Measurements from ENCODE around the gene KLHL10. TPM values are rescaled to one million over a fixed set of nuclear protein-coding genes. Genes with fewer than 3 reads are reported as not detected.

Gene KLHL10
- total and polyA plus RNA-seq, 9 of the 15 experiments (the other 6 are each of a cell fraction or from before 2014, with no cell fraction given): 0.06 to 0.56 (median 0.12) TPM; not detected in 5

DNA sequence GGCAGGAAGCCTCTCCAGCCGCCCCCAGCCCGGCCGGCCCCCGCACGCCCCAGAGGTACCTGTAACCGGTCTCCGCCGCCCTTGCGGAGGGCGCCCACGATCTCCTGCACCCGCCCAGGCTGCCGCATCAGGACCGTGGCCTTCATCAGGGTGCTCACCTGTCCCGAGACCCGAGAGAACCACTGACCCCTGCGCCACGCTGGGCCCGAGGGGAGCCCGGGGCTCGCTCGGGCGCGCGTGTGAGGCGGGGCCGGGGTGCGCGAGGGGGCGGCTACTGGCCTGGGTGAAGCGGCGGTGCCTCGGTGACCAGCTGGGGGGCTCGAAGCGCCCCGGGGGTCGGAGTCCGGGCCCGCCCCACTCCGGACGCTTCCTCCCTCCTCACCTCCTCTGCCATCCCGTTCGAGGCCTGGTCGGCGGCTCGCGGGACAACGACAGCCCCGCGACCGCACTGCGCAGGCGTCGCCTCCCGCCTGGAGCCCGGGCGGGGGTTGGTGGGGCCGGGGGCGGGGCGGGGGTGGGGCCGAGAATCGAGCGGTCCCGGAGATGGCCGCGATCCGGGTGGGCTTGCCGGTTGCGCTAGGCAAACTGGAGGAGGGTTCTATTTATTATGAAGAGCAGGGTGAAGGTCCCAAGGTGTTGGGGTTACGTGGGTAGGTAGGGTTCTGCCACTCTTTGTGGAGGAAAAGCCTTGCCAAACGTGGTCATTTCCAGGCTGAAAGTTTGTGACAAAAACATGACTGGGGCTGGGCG is 1.6 kb upstream of the KLHL10 start, which contains the start of gene NT5C3B (continued):
- TF ChIP-seq, protein P1, sequence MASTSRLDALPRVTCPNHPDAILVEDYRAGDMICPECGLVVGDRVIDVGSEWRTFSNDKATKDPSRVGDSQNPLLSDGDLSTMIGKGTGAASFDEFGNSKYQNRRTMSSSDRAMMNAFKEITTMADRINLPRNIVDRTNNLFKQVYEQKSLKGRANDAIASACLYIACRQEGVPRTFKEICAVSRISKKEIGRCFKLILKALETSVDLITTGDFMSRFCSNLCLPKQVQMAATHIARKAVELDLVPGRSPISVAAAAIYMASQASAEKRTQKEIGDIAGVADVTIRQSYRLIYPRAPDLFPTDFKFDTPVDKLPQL (IDR thresholded peaks at IDR 0.05; ENCODE audit: extremely low read depth, insufficient read length): no peak
- TF ChIP-seq, protein P2, sequence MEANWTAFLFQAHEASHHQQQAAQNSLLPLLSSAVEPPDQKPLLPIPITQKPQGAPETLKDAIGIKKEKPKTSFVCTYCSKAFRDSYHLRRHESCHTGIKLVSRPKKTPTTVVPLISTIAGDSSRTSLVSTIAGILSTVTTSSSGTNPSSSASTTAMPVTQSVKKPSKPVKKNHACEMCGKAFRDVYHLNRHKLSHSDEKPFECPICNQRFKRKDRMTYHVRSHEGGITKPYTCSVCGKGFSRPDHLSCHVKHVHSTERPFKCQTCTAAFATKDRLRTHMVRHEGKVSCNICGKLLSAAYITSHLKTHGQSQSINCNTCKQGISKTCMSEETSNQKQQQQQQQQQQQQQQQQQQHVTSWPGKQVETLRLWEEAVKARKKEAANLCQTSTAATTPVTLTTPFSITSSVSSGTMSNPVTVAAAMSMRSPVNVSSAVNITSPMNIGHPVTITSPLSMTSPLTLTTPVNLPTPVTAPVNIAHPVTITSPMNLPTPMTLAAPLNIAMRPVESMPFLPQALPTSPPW (CRISPR knock-in tag; IDR thresholded peaks at IDR 0.05): peak; percentile 89
- no peak for TF ChIP-seq SIRT6 (IDR thresholded peaks at IDR 0.05; ENCODE audit: low read depth, low read length)
- TF ChIP-seq TRIM24 (IDR thresholded peaks at IDR 0.05): no peak
- TF ChIP-seq RBM15 (IDR thresholded peaks at IDR 0.05; ENCODE audit: insufficient read depth, low read length): no peak
- TF ChIP-seq CREBBP (IDR thresholded peaks at IDR 0.05; ENCODE audit: low read depth, low read length): no peak
- TF ChIP-seq SIN3A (IDR thresholded peaks at IDR 0.05; ENCODE audit: borderline replicate concordance in 2 of 2, control insufficient read depth in 1 of 2, low read depth in 2 of 2, low read length in 2 of 2): no peak
- no peak for TF ChIP-seq RBM25 (IDR thresholded peaks at IDR 0.05; ENCODE audit: low read depth, low read length, severe bottlenecking)
- TF ChIP-seq ZFP36 (IDR thresholded peaks at IDR 0.05; ENCODE audit: low read depth, low read length, partially characterized antibody): no peak
- TF ChIP-seq, protein P3, sequence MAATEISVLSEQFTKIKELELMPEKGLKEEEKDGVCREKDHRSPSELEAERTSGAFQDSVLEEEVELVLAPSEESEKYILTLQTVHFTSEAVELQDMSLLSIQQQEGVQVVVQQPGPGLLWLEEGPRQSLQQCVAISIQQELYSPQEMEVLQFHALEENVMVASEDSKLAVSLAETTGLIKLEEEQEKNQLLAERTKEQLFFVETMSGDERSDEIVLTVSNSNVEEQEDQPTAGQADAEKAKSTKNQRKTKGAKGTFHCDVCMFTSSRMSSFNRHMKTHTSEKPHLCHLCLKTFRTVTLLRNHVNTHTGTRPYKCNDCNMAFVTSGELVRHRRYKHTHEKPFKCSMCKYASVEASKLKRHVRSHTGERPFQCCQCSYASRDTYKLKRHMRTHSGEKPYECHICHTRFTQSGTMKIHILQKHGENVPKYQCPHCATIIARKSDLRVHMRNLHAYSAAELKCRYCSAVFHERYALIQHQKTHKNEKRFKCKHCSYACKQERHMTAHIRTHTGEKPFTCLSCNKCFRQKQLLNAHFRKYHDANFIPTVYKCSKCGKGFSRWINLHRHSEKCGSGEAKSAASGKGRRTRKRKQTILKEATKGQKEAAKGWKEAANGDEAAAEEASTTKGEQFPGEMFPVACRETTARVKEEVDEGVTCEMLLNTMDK (IDR thresholded peaks at IDR 0.05; ENCODE audit: borderline replicate concordance, insufficient read depth, low read depth, low read length, poor library complexity, severe bottlenecking): no peak
- peak; percentile 77 for TF ChIP-seq RBFOX2 (IDR thresholded peaks at IDR 0.05; ENCODE audit: low read depth, low read length)
- TF ChIP-seq, protein P4, sequence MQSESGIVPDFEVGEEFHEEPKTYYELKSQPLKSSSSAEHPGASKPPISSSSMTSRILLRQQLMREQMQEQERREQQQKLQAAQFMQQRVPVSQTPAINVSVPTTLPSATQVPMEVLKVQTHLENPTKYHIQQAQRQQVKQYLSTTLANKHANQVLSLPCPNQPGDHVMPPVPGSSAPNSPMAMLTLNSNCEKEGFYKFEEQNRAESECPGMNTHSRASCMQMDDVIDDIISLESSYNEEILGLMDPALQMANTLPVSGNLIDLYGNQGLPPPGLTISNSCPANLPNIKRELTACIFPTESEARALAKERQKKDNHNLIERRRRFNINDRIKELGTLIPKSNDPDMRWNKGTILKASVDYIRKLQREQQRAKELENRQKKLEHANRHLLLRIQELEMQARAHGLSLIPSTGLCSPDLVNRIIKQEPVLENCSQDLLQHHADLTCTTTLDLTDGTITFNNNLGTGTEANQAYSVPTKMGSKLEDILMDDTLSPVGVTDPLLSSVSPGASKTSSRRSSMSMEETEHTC (IDR thresholded peaks at IDR 0.05): no peak
- TF ChIP-seq POU5F1 (IDR thresholded peaks at IDR 0.05; ENCODE audit: borderline replicate concordance, low read depth, low read length, partially characterized antibody): no peak
- TF ChIP-seq, protein P5, sequence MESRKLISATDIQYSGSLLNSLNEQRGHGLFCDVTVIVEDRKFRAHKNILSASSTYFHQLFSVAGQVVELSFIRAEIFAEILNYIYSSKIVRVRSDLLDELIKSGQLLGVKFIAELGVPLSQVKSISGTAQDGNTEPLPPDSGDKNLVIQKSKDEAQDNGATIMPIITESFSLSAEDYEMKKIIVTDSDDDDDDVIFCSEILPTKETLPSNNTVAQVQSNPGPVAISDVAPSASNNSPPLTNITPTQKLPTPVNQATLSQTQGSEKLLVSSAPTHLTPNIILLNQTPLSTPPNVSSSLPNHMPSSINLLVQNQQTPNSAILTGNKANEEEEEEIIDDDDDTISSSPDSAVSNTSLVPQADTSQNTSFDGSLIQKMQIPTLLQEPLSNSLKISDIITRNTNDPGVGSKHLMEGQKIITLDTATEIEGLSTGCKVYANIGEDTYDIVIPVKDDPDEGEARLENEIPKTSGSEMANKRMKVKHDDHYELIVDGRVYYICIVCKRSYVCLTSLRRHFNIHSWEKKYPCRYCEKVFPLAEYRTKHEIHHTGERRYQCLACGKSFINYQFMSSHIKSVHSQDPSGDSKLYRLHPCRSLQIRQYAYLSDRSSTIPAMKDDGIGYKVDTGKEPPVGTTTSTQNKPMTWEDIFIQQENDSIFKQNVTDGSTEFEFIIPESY (CRISPR knock-in tag; IDR thresholded peaks at IDR 0.05): no peak
- no peak for TF ChIP-seq SAFB2 (IDR thresholded peaks at IDR 0.05; ENCODE audit: borderline replicate concordance, low read depth, low read length, severe bottlenecking)
- TF ChIP-seq RBBP5 (IDR thresholded peaks at IDR 0.05; ENCODE audit: borderline replicate concordance, insufficient read depth, low read length, poor library complexity, severe bottlenecking): no peak
- no peak for TF ChIP-seq ZNF695 (CRISPR knock-in tag; IDR thresholded peaks at IDR 0.05)
- no peak for TF ChIP-seq SETDB1 (IDR thresholded peaks at IDR 0.05; ENCODE audit: low read length)

Data from K562 (cell line).